GM10266 (cell line): ENCODE results near the gene SNX8.

ENCODE experiments used
- DNase-seq: peaks from one replicate; pipeline ENCODE4 v3.0.0; 2012; ENCODE audit errors: extremely low spot score
- TF ChIP-seq, protein P1 (sequence below): IDR thresholded peaks from 2 replicates; pipeline ENCODE4 v1.5.1; 2012; ENCODE audit warnings: mild to moderate bottlenecking, low read depth; ENCODE audit not compliant: control insufficient read depth, insufficient read depth; ENCODE audit errors: missing control alignments

SNX8 gene

DNA sequence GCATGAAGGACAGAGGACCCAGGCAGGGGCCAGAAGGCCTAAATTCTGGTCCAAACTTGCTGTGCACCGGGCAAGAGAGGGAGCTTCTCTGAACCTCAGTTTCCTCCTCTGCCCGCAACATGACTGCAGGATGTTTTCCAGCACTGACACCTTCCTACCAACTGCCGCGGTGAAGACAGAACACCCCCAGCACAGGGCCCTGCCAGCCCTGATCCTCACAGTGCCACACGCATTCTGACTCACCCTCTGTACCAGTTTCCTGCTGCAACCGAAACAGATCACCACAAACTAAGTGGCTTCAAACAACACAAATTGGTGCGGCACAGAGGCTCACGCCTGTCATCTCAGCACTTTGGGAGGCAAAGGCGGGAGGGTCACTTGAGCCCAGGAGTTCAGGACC lies 99.6 kb downstream of the SNX8 start:
- no peak for DNase-seq
- TF ChIP-seq, protein P1, sequence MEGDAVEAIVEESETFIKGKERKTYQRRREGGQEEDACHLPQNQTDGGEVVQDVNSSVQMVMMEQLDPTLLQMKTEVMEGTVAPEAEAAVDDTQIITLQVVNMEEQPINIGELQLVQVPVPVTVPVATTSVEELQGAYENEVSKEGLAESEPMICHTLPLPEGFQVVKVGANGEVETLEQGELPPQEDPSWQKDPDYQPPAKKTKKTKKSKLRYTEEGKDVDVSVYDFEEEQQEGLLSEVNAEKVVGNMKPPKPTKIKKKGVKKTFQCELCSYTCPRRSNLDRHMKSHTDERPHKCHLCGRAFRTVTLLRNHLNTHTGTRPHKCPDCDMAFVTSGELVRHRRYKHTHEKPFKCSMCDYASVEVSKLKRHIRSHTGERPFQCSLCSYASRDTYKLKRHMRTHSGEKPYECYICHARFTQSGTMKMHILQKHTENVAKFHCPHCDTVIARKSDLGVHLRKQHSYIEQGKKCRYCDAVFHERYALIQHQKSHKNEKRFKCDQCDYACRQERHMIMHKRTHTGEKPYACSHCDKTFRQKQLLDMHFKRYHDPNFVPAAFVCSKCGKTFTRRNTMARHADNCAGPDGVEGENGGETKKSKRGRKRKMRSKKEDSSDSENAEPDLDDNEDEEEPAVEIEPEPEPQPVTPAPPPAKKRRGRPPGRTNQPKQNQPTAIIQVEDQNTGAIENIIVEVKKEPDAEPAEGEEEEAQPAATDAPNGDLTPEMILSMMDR, result no peak

DNA sequence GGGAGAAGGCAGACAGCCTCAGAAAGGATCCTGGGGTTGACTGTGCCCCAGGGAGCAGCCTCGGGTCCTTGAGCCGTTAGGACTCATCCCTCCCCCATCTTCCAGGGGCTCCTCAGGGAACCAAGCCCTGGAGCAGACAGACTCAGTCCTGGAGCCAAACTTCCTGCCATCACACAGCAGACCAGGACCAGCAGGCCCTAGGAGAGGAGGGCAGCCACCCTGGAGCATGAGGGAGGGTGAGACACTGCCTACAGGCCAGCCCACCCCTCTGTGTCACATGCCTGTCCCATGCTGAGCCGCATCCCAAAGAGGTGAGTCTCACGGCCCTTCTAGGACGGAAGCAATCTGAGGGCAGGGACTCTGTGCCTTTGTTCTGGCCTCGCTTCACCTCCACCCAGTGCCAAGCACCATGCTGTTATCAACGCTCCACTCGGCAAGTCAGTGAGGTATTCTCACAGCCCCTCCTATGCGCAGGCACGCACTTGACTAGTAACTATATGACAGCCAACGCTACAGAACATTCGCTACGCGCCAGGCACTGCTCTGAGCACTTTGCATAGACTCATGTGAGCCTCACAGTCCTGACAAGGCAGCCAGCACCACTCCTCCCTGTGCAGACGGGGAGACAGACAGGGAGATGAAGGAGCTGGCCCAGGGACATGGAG lies 100.6 kb downstream of the SNX8 start:
- TF ChIP-seq, protein P1, result no peak
- DNase-seq, result no peak

DNA sequence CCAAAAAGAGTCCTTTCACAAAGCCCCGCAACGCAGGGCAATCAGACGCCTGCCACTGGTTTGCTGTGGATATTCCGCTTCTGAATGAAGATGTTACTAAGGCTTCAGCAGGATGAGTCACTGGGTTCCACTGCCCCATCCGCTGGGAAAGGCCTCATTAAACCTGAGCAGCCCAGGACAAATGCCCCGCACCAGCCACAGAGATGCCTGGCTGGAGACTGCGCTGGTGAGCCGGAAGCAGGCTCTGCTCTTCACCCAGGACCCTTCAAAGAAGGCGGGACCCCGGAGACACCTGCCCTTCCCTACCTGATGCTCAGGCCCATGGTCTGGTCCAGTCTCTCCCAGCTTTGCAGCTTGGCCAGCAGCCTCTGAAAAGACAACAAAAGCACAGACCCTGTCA lies 101.3 kb downstream of the SNX8 start:
- DNase-seq, result no peak
- TF ChIP-seq, protein P1, result no peak

DNA sequence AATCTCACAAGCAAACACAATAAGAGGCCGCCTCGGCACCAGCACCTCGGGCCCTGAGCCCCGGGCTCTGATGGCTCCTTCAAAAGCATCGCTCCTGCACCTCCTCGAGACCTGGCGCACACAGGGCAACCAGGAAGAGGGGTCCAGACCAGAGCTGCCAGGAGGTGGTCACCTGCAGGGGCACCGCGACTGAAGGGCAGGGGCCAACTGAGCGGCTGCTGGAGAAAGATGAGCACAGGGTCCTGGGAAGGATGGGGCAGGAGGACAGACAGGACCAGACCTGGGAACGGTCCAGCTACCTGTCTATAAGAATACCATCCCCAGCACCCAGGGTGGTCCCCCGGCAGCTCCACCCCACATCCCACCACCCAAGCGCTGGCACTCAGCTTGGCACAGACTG lies 102.3 kb downstream of the SNX8 start:
- no peak for DNase-seq
- TF ChIP-seq, protein P1, result no peak

DNA sequence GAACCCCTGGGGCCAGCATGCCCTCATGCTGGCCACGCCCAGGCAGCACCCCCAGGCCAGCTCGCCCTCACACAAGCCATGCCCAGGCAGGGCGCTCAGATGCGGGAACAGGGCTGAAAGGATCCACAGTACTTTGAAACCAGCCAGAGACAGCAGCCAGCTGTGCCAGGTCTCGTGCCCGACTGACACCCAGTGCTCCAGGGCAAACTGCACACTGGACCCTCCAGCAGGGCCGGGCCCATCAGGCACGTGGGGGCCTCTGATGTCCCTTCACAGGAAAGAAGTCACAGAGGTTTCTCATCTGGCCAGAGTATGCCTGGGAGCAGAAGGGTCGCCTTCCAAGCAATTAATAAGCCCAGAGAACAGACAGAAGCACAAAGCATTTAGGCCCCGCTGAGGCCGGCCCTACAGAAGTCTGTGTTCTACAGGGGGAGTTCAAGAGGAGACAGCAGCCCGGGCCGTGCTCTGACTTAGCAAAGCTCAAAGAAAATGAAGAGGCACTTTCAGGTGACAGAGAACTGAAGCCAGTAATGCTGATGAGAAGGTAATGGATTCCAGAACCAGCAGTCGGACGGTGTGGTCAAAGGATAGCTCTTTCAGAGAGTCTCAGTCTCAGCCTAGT lies 102.9 kb downstream of the SNX8 start:
- DNase-seq, result no peak
- TF ChIP-seq, protein P1, result no peak

DNA sequence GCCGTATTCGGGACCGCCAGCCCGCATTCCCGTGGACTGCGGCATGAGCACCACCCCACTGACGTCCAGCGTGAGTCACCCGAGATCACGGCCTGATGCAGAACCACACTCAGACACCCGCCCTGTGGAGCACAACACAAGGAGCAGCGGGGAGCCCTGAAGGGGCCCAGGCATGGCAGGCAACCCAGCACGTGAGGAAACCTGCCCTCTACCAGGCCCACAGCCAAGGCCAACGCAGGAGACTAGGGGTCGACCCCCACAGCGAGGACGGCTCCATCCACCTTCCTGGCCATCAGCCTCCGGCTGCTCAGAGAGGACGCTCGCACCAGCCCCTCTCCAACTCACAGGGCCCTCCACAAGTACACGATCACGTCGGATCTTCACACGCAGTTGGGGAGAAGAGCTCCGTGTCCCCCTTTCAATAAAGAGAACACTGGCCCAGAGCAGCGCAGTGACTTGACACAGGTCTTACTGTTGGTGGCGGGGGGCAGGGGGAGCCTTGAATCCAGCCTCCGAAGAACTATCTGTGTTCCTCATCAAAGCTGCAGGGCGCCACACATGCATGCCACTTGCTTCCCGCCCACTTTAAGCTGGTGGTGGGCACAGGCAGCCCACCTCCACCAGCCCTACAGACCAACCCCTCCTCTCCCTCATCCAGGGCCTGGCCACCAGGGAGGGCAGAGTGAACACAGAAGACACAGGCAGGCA lies 103.5 kb downstream of the SNX8 start:
- TF ChIP-seq, protein P1, result no peak

DNA sequence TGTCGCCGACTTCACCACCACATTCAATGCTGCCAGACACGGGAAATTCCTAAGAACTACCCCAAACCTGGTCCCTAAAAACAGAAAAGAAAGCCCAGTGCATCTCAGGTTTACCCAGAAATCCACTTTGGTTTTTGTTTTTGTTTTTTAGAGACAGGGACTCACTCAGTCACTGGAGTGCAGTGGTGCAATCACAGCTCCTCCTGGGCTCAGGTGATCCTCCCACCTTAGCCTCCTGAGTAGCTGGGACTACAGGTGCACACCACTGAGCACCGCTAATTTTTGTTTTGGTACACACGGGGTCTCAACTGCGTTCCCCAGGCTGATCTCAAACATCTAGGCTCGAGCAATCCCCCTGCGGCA lies 104.3 kb downstream of the SNX8 start:
- TF ChIP-seq, protein P1, result no peak
- no peak for DNase-seq

More for the DNA sequence above, 103.5 kb downstream of the SNX8 start:
- no peak for DNase-seq
